Superior temporal gyrus (tissue), 1 donor: Measurements from ENCODE around the gene RABGAP1.

Experiments used
- DNase-seq: peaks from one replicate; pipeline ENCODE4 v3.0.0-alpha.2; 2016; ENCODE audit errors: extremely low spot score

RABGAP1 gene

DNA sequence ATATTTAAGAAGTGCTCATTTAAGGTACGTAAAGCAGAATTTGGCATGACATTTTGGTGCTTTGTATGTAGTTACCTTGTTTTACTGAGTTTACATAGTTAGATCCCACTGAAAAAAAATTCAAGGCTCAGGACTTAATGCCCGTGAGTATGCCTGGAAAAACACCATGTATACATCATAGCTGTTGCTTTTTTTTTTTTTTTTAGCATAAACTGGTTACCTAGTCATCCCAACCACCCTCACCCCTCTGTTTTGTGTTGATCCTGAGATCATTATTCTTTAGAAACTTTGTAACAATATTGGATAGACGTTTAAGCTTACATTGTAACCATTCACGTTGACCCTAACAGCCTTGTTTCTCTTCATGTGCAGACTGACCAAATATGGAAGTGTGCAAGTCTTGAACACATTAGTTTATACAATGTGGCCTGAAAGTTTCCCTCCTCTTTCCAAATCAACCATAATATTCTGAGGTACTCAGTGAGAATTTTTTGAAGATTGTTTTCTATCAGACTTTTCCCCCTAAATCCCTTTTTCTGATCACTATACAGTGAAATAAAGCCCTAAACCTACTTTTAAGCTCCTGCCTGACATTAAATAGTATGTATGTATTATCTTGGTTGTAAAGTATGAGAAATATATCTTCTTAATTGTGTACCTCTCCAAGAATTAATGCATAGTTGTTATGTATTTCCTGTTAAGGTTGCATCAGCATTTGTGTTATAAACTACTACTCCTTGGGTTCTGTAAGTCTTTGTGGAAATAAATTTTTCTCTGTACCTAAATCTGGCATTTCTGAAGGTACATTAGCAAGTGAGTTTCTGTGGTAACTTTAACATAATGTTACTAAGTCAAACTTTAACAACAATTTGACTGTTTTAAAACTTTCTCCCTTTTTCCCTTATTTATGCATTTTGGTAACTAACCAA is 4.4 kb downstream of the RABGAP1 start:
- DNase-seq = no peak

DNA sequence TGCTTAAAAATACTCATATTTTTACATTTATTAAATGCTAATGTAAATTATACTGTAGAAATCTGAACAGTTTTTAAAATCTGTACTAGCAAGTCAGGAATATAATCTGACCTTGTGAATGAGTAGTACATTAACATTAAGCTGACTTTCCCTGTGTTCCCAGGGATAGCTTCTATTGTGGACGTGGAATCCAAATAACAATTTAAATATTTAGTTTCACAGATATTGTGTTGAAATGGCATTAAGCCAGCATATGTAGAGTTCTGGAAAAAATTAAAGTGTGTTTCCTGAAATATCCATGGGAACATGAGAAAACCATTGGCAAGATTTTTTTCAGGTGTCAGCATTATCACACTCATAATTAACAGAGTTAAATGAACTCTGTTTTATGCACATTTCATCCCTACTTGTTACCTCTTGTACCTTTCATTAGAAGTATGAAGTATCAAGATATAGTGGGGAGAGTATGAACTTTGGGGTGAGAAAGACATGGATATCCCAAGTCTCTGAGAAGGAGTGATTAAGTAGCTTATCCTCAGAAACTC is 5.7 kb downstream of the RABGAP1 start:
- no peak for DNase-seq

DNA sequence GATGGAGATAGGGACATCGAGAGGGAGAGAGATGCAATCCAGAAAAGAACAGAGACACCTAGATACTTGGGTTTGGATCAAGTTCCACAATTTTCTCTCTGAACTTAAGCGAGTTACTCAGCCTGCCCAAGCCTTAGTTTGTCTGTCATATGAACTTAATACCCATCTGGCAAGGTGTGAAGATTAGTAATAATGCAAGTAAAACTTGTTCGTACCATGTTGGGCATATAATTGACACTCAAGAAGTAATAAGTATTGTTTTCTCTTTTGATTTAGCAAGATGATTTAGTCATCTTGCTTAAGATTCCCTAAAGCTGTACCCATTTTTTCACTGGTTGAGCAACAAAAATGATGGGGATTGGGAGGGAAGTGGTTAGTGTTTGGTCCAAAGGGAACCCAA is 7.5 kb downstream of the RABGAP1 start:
- no peak for DNase-seq

DNA sequence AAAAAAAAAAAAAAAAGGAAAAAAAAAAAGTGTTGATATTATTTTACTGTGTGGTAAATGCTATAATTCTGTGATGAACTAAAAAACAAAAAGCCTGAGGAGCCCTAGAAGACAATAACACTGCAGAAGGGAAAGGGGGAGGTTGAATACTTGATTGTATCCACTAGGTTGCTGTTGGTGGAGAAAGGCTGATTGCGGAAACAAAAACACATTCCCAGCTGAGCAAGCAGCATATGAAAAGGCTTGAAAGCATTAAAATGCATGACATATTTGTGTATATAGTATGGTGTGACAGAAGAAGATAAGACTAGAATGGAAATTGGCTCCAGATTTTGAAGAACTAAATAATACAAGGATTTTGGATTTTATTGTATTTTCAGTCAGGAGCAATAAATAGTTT is 8.9 kb downstream of the RABGAP1 start:
- DNase-seq = peak; percentile 61

DNA sequence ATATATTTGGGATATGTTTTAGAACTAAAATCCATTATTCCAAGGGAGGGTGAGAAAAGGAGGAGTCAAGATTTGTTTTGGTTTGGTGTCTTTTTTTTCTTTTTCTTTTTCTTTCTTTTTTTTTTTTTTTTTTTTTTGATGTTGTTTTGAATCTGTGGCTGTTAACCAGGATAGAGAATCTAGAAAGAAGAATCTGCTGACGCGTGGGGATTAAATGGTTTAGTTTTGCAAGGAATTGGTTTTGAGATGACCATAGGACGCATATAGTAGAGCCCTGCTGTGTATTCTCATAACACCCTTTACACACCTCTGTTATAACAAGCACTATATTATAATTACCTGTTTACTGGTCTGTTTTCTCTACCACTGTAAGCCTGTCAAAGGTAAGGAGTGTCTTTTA is 9.4 kb downstream of the RABGAP1 start:
- no peak for DNase-seq

DNA sequence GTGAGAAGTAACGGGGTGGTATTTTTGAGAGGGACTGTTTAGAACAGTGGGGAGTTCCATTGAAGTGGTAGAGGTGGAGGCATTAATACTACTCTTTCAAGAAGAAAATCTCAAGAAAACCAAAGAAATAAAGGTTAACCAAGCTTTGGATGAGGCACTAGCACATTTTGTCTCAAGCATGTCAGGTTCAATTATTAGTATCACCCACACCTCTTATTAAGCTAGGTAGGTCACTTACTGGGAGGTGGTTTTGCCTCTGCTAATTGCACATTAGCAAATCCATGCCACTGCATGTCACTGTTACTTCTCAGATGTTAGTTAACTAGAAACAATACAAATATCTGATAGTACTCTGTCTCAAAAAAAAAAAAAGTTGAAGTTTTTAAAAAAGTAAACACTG is 10.2 kb downstream of the RABGAP1 start:
- DNase-seq = no peak

GRCh38 chr9:122954253-122954691 is 13.5 kb downstream of the RABGAP1 start:
- DNase-seq = no peak

DNA sequence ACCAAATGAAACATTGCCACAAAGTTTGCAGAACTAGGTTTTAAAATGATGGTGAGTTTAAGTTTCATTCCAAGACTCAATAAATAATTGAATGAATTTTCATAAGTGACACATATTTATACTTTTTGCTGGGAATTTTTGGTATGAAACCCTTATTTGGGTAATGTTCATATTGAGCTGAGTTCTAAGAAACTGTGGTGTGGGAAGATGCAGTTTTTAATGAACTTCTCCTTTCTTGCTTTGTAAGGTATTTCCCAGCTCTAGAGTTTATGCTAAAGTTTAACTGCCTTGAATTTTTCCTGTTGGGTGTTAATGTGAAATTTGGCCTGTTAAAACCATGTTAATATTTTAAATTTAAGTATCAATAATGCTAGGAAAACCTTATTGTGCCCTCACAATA is 15.1 kb downstream of the RABGAP1 start:
- no peak for DNase-seq

- DNase-seq = no peak
Observed at GRCh38 chr9:122961139-122961538, 20.3 kb downstream of the RABGAP1 start.

DNA sequence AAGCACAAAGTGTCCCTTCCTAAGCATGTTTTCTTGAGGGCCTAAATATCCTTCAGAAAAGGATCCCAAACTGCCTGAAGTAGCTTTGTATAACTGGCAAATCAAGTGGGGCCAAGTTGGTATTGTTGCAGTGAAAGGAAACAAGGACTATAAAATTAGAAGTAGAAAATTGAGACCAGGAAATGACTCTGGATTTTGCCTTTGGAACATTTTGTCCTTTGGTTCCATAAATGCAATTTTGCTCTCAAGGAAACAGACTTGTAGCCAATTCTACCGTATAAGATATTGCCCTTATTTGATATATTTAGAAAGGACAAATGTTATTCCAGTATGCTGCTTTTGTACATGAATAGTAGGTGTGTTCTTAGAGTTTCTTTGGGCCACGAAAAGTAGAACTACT is 34.4 kb downstream of the RABGAP1 start:
- DNase-seq = no peak

DNA sequence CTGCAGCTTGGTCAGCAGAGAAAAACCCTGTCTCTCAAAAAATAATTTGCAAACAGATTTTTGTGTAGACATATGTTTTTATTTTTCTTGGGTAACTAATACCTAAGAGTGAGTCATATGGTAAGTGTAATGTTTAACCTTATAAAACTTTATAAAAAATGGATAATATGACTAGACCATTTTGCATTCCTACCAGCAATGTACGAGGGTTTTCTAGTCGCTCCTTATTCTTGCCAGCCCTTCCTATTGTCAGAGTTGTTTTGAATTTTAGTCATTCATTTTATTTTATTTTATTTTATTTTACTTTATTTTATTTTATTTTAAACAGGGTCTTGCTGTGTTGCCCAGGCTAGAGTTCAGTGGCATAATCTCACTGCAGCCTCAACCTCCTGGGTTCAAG is 37.8 kb downstream of the RABGAP1 start:
- DNase-seq = no peak

- DNase-seq = peak; percentile 13
Observed at GRCh38 chr9:122986010-122986409, 45.2 kb downstream of the RABGAP1 start.

- peak; percentile 9 for DNase-seq
Observed at GRCh38 chr9:122988141-122988540, 47.3 kb downstream of the RABGAP1 start.

DNA sequence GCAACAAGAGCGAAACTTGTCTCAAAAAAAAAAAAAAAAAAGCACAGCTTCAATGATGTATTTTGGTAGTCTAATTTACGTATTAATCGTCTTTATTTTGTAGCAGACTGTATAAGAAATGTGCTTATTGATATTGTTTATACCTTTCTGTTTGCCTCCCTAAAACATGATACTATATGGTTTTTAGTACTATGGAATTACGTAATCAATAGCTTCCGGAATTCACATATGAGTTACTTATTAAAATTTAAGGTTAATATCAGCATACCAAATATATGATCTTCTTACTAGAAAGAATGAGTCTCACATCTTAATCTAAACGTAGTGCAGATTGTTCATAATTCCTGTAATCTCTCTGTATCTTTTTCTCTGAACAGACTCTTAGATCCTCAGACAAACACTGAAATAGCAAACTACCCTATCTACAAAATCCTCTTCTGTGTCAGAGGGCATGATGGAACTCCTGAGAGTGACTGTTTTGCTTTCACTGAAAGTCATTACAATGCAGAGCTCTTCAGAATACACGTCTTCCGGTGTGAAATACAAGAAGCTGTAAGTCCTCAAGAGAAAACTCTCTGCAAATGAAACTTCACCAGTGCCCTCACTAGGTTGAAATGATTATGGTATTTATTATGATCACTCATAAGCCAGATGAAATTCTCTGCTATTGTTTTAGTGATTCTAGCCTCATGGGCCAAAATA is 48.3 kb downstream of the RABGAP1 start:
- peak; percentile 9 for DNase-seq

- peak; percentile 79 for DNase-seq
Observed at GRCh38 chr9:122991370-122991830, 50.6 kb downstream of the RABGAP1 start.

GRCh38 chr9:122996586-122996985 is 55.8 kb downstream of the RABGAP1 start:
- no peak for DNase-seq

- no peak for DNase-seq
Observed at GRCh38 chr9:122998448-122998847, 57.6 kb downstream of the RABGAP1 start.

DNA sequence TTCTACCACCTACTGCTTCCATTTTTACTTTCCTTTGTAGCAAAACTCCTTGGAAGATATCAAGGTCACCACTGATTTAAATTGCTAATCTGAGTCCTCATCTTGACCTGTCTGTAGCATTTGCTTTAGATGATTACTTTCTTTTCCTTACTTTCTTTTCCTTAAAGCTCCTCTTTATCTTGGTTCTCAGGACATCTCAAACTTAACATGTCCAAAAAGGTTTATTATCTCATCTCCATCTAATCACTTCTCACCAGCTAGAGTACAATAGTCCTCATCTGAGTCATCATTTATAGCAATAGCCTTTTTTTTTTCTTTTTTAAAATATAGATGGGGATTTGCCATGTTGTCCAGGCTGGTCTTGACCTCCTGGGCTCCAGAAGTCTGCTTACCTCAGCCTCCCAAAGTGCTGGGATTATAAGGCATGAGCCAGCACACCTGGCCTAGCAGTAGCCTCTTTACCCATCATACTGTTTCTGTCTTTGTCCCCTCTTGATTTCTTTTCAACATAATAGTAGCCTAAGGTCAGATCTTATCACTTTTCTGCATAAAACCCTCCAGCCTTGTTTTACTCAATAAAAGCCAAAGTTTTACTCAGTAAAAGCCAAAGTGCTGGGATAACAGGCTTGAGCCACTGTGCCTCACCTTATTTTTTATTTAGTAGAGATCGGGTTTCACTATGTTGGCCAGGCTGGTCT is 59.7 kb downstream of the RABGAP1 start:
- no peak for DNase-seq

- DNase-seq = no peak
Observed at GRCh38 chr9:123002754-123003153, 61.9 kb downstream of the RABGAP1 start.

GRCh38 chr9:123003466-123003865 is 62.6 kb downstream of the RABGAP1 start:
- DNase-seq = no peak

DNA sequence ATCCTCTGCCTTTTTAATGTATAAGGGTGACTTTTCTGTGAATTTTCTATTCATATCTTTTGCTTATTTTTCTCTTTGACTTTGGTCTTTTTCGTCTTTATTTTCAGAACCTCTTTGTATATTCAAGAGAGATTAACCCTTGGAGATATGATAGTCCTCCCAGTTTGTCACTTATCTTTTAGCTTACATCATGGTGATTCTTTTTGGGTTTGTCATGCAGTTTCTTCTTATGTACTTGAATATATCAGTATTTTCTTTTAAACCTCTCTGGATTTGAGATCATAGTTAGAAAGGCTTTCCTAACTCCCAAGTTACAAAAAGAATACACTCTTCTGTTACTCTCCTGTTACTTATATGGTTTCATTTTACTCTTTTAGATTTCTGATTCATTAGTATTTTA is 65.1 kb downstream of the RABGAP1 start:
- DNase-seq = no peak

DNA sequence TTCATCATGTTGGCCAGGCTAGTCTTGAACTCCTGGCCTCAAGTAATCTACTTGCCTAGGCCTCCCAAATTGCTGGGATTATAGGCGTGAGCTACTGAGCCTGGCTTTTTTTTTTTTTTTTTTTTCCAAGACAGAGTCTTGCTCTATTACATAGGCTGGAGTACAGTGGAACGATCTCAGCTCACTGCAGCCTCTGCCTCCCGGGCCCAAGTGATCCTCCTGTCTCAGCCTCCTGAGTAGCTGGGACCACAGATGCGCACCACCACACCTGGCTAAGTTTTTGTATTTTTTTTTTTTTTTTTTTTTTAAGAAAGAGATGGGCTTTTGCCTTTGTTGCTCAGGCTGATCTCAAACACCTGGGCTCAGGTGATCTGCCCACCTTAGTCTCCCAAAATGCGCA is 66.4 kb downstream of the RABGAP1 start:
- DNase-seq = no peak
